GM10266 (cell line): ENCODE data around the gene SPSB4.

Experiments used
- DNase-seq: peaks from one replicate; pipeline ENCODE4 v3.0.0; 2012; ENCODE audit errors: extremely low spot score
- TF ChIP-seq, protein P1 (sequence below): IDR thresholded peaks from 2 replicates; pipeline ENCODE4 v1.5.1; 2012; ENCODE audit warnings: mild to moderate bottlenecking, low read depth; ENCODE audit not compliant: control insufficient read depth, insufficient read depth; ENCODE audit errors: missing control alignments

The SPSB4 gene

DNA sequence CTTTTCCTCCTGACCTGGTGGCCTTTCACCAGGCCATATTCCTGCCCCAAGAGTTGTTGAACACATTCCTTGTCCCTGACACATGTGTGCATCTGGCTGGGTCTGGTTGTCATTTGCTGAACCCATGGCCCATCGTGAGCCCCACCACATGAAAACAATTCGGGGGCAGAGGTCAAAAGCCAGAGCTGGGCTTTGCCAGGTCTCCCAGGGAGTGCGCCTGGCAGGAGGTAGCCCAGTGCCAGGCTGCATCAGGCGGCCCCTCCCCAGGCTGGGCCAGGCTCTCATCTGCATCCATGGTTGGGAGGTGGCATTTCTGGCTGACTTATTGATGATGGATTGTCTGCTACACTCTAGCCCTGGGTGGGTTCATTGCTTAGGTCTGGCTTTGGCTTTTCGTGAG, 30.9 kb downstream of the SPSB4 start:
- TF ChIP-seq, protein P1, sequence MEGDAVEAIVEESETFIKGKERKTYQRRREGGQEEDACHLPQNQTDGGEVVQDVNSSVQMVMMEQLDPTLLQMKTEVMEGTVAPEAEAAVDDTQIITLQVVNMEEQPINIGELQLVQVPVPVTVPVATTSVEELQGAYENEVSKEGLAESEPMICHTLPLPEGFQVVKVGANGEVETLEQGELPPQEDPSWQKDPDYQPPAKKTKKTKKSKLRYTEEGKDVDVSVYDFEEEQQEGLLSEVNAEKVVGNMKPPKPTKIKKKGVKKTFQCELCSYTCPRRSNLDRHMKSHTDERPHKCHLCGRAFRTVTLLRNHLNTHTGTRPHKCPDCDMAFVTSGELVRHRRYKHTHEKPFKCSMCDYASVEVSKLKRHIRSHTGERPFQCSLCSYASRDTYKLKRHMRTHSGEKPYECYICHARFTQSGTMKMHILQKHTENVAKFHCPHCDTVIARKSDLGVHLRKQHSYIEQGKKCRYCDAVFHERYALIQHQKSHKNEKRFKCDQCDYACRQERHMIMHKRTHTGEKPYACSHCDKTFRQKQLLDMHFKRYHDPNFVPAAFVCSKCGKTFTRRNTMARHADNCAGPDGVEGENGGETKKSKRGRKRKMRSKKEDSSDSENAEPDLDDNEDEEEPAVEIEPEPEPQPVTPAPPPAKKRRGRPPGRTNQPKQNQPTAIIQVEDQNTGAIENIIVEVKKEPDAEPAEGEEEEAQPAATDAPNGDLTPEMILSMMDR: no peak
- no peak for DNase-seq

DNA sequence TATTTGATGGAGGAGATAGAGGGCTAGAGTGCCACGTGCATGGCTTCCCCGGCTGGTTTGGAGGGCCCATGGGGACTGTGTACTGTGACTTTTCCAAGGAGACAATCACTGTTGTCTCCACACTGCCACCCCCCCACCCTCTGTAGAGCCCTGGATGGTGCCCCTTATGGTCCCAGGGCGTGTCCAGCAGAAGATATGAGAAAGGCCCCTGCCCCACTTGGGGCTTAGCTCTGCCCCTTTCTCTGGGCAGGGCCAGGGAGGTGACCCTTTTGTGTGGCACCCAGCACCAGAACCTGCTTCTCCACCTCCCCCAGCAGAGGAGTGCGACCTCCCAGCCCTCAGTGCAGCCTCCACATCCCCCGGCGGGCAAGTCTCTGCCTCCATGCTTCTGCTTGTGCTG, 32.1 kb downstream of the SPSB4 start:
- TF ChIP-seq, protein P1: no peak
- no peak for DNase-seq

DNA sequence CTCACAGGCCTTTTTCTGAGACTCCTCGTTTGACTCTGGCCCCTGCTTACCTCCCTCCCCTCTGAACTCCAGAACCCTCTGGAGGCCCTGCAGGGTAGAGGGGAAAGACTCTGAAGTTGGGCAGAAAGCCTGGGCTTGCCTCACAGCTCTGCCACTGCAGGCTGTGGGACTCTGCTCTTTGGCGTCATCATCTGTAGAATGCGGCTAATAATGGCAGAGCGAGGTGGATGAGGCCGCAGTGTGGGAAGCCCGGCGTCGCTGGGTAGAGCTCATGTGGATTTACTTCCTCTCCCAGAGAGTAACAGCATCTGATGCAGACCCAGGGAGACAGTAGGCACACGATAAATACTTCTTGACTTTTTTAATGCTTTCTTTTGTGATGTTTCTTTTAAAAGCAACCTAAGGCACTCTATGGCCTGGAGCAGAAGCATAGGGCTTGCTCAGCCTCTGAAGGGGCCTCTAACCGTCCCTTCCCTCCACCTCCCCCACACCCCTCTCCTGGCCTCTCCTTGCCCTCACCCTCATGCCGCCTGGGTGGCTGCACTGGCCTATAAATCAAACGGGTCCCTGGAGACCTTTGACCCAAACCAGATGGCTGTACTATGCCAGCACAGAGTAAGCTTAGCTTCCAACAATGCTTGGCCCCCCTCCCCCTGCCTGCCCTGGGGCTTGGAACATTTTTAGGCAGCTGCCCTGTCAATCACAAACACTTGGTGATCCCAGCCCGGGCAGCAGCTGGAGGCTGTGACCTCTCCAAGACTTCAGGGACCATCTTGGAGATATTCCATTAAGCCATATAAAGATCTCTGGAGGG, 32.9 kb downstream of the SPSB4 start:
- TF ChIP-seq, protein P1: no peak
- no peak for DNase-seq

- TF ChIP-seq, protein P1: no peak
- DNase-seq: no peak
Measured at GRCh38 chr3:141085343-141086070, 34.4 kb downstream of the SPSB4 start.

DNA sequence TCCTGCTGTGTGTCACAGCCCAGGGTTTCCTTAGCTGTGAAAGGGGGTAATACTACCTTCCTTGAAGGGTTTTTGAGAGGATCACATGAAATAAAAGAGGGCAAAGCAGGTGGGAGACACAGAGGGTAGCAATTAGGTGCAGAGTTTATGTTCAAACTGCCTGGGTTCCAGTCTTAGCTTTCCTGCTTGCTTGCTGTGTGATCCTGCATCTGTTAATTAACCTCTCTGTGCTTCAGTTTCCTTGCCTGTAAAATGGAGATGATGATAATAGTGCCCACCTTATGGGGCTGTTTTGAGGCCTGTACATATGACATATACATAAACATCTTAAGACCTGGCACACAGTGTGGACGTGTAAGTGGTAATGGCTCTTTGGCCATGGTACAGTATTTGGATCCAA, 35.0 kb downstream of the SPSB4 start:
- no peak for DNase-seq
- TF ChIP-seq, protein P1: no peak

DNA sequence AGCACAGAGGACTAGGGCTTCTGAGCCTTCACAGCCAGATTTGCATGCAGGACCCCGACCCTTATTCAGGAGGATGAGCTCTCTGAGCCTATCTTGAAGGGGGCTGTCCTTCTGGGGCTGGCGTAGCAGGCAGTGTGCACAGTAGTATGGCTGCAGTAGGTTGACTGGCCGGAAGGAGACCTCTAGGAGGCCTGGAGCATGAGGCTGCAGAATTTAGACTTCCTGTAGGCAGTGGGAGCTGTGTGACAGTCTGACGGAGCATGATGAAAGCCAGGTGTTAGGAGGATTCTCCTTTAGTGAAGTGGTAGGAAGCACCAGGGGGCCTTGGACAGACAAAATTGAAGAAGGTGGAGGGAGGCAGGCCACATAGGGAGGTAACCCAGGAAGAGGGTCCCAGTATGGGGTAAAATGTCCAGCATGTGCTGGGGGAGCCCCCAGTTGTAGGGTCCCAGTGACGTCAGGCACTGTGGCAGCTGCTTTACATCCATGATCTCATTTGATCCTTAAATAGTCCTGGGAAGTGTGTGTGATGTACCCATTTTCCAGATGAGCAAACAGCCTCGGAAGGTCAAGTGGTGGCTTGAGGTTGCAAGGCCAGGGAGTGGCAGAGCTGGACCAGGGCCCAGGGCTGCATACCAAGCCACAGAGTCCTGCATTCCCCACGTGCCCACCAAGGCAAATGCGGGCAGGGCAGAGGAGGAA, 36.1 kb downstream of the SPSB4 start:
- DNase-seq: no peak
- TF ChIP-seq, protein P1: no peak
